GM19351 (cell line): ENCODE measurements around the gene S100A3.
"Not testable (repeated sequence)": the region's sequence is repeated elsewhere in the genome, so short reads cannot be mapped to it uniquely, and the experiment has no call there.

Experiments
- ATAC-seq: cut with Tn5 transposase; IDR thresholded peaks from one replicate; pipeline ENCODE4 v1.9.1; 2021; ENCODE audit warnings: mild to moderate bottlenecking, moderate library complexity; ENCODE audit not compliant: unreplicated experiment

Gene S100A3

GRCh38 chr1:153536012-153536670, 12.9 kb downstream of the S100A3 start:
- no peak for ATAC-seq

GRCh38 chr1:153535242-153536011, 13.6 kb downstream of the S100A3 start, which contains the start of gene S100A6:
TSS of gene S100A6 (minus strand) at chr1:153535991. CDS start at chr1:153535339, 652 bp downstream.
- ATAC-seq: no peak

- ATAC-seq: no peak
Measured at GRCh38 chr1:153534925-153535241, 14.2 kb downstream of the S100A3 start.

- no peak for ATAC-seq
Measured at GRCh38 chr1:153534226-153534924, 14.7 kb downstream of the S100A3 start.

- no peak for ATAC-seq
Measured at GRCh38 chr1:153533689-153534201, 15.3 kb downstream of the S100A3 start.

GRCh38 chr1:153532769-153533599, 16.1 kb downstream of the S100A3 start:
- ATAC-seq: no peak

GRCh38 chr1:153532181-153532580, 16.9 kb downstream of the S100A3 start:
- ATAC-seq: no peak

GRCh38 chr1:153531638-153532037, 17.4 kb downstream of the S100A3 start:
- no peak for ATAC-seq

- ATAC-seq: no peak
Measured at GRCh38 chr1:153527683-153528040, 21.4 kb downstream of the S100A3 start.

GRCh38 chr1:153527023-153527682, 21.9 kb downstream of the S100A3 start:
- ATAC-seq: no peak

GRCh38 chr1:153526132-153526543, 22.9 kb downstream of the S100A3 start:
- ATAC-seq: no peak

GRCh38 chr1:153525088-153525728, 23.9 kb downstream of the S100A3 start:
- no peak for ATAC-seq

GRCh38 chr1:153522353-153523048, 26.6 kb downstream of the S100A3 start:
- ATAC-seq: not testable (repeated sequence)

- not testable (repeated sequence) for ATAC-seq
Measured at GRCh38 chr1:153521808-153522207, 27.2 kb downstream of the S100A3 start.

GRCh38 chr1:153520818-153521476, 28.1 kb downstream of the S100A3 start:
- ATAC-seq: no peak

- ATAC-seq: not testable (repeated sequence)
Measured at GRCh38 chr1:153520137-153520691, 28.8 kb downstream of the S100A3 start.

- no peak for ATAC-seq
Measured at GRCh38 chr1:153519242-153519641, 29.8 kb downstream of the S100A3 start.
